Coronary artery (tissue), 2 donors: ENCODE results near the gene ARSJ.

Source experiments
- DNase-seq: peaks from one replicate; pipeline ENCODE4 v3.0.0-alpha.2; 2017; ENCODE audit warnings: low spot score
- H3K27ac ChIP-seq, 2 donors: fragments of 200-600 bp; sonication (generic); one replicate each; pipeline ENCODE4 v1.5.1; 2016 to 2019
- H3K4me3 ChIP-seq: fragments of 200-600 bp; sonication (generic); 2 replicates; pipeline ENCODE4 v1.5.1; 2016; ENCODE audit warnings: mild to moderate bottlenecking, moderate library complexity
- TF ChIP-seq, protein P1 (sequence below): fragments of 200-600 bp; sonication (generic); IDR thresholded peaks from one replicate; pipeline ENCODE4 v1.5.1; 2019; ENCODE audit warnings: antibody characterized with exemption

Gene ARSJ

GRCh38 chr4:113998531-113998930 lies 19.1 kb upstream of the ARSJ start:
- no peak overlapping the region for H3K27ac ChIP-seq
- DNase-seq: no peak
- TF ChIP-seq, protein P1, sequence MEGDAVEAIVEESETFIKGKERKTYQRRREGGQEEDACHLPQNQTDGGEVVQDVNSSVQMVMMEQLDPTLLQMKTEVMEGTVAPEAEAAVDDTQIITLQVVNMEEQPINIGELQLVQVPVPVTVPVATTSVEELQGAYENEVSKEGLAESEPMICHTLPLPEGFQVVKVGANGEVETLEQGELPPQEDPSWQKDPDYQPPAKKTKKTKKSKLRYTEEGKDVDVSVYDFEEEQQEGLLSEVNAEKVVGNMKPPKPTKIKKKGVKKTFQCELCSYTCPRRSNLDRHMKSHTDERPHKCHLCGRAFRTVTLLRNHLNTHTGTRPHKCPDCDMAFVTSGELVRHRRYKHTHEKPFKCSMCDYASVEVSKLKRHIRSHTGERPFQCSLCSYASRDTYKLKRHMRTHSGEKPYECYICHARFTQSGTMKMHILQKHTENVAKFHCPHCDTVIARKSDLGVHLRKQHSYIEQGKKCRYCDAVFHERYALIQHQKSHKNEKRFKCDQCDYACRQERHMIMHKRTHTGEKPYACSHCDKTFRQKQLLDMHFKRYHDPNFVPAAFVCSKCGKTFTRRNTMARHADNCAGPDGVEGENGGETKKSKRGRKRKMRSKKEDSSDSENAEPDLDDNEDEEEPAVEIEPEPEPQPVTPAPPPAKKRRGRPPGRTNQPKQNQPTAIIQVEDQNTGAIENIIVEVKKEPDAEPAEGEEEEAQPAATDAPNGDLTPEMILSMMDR: no peak
- no peak overlapping the region for H3K4me3 ChIP-seq

DNA sequence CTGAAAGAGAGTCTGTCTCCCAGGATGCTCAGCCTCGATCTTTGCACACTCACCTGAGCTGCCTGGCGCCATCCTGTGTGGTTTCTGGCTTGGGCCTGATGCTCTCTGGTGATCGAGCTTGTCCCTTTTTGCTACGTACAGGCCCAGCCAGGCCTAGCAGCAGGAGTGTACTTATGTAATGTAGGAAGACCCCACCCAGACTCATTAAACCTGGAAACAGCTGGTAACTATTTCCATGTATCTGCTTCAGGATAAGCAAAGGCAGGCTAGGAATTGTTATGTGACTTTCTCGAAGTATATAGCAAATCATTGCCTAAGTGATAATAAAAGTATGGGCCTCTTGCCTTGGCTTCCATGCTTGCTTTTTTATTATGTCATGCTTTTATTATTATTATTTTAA lies 18.6 kb upstream of the ARSJ start:
- Histone ChIP-seq H3K27ac (no peak overlapping the region), H3K4me3 (no peak overlapping the region)
- TF ChIP-seq, protein P1: no peak
- no peak for DNase-seq

DNA sequence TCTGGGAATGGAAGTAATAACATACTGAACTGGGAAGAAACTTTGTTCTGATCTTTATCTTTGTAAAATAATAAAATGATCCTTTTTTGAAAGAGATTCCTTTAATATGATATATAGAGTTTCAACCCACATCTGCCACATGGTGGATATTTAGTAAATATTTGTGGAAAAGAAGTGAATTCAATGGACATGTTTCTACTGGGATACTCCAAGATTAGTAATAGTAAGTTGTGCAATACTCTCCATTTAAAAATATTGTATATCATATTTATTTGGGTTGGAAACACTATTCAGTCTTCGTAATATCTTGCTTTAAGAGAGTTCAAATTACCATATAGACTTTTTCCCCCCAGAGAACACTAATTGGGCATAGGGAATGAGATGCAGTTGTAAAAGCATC lies 17.8 kb upstream of the ARSJ start:
- DNase-seq: no peak
- Histone ChIP-seq H3K27ac (no peak overlapping the region), H3K4me3 (no peak overlapping the region)
- TF ChIP-seq, protein P1: no peak

- H3K4me3 ChIP-seq: no peak overlapping the region
- TF ChIP-seq, protein P1: no peak
Observed at GRCh38 chr4:113996599-113997177, 17.2 kb upstream of the ARSJ start.

DNA sequence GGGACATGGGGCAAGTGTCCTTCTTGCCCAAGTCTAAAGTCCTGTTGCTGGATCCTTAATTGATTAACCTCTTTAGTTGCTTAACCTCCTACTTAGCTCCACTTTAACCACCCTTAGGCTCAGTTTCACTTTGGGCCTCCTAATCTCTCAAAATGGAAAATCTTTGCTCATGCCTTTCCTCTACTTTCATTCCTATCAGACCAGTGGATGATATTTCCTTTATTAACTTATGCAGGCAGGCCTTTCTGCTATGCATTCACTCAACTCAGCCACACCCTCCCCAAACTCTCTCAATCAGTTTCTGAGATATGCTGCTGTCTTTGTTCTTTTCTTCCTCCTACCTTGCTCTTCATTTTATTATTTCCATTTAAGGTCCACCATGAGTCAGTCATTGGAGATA lies 14.4 kb upstream of the ARSJ start:
- TF ChIP-seq, protein P1: no peak
- H3K4me3 ChIP-seq: no peak overlapping the region

More at GRCh38 chr4:113996599-113997177, 17.2 kb upstream of the ARSJ start:
- no peak for DNase-seq
- no peak overlapping the region for H3K27ac ChIP-seq

GRCh38 chr4:113990886-113991285 lies 11.4 kb upstream of the ARSJ start:
- Histone ChIP-seq H3K27ac (no peak overlapping the region), H3K4me3 (no peak overlapping the region)
- TF ChIP-seq, protein P1: no peak
- DNase-seq: no peak

More for the DNA sequence above, 14.4 kb upstream of the ARSJ start:
- no peak for DNase-seq
- no peak overlapping the region for H3K27ac ChIP-seq

DNA sequence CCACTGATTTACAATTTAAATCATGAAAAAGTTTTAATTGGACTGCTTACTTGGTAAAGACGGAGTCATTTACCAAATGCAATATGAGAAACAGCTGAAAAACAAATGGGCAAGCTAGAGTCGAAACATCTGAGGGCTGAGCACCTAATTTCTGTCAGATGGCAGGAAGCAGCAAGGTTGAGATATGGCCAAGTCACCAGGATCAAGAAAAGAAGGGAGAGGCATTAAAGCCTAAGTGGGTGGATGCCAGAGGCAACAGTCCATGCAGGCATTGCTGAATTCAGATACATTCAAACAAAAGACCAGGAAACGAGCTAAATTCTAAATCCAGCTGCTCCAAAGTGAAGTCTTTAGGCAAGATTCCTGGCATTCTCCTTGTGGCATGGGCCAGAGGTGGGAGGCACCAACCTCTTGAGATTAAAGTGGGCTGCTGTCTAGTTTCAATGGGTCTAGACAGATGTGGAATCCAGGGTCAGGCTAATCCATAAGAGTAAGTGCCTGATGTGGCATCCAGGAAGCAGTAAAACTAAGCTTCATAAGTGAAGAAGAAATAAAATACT lies 8.0 kb upstream of the ARSJ start:
- no peak overlapping the region for H3K27ac ChIP-seq
- TF ChIP-seq, protein P1: no peak
- no peak for DNase-seq
- no peak overlapping the region for H3K4me3 ChIP-seq
